GM06990 (cell line): ENCODE data around the gene HRH4.

Experiments used
- DNase-seq: peaks from one replicate; pipeline ENCODE4 v3.0.0-alpha.2; 2011; ENCODE audit not compliant: insufficient read length; ENCODE audit errors: extremely low read depth
- H3K27me3 ChIP-seq: replicated peaks from 2 replicates; pipeline ENCODE4 v1.6.0; 2011; ENCODE audit warnings: low read length; ENCODE audit not compliant: control insufficient read depth, insufficient read depth
- H3K36me3 ChIP-seq: 2 replicates; pipeline ENCODE4 v1.5.1; 2011; ENCODE audit warnings: low read length; ENCODE audit not compliant: control insufficient read depth, insufficient read depth
- H3K4me3 ChIP-seq: replicated peaks from 2 replicates; pipeline ENCODE4 v1.5.1; 2011; ENCODE audit warnings: low read depth, mild to moderate bottlenecking, control low read depth, low read length
- TF ChIP-seq, protein P1 (sequence below): IDR thresholded peaks from 2 replicates; pipeline ENCODE4 v1.5.1; 2011; ENCODE audit warnings: low read length, control low read depth, mild to moderate bottlenecking, inconsistent platforms; ENCODE audit not compliant: insufficient read depth, poor library complexity, severe bottlenecking

The HRH4 gene

DNA sequence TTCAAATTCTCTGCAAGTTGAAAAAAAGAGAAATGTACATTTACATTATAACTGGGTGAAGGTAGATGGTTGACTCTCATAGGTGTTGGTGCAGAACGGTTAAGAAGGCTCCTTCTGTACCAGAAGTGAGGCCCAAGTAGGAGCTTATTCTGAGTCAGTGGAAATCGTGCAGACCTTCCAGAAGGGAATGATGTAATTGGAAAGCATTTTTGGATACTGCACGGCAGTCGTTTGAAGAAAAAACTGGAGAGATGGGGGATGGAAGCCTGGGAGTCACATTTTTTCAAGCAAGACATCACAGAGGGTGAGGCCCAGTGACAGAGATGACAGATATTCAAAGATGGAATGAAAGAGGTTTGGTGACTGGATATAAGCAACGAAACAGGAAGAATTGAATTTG, 39.4 kb downstream of the HRH4 start:
- H3K36me3 ChIP-seq: no peaks in the 10 kb centered on the region
- TF ChIP-seq, protein P1, sequence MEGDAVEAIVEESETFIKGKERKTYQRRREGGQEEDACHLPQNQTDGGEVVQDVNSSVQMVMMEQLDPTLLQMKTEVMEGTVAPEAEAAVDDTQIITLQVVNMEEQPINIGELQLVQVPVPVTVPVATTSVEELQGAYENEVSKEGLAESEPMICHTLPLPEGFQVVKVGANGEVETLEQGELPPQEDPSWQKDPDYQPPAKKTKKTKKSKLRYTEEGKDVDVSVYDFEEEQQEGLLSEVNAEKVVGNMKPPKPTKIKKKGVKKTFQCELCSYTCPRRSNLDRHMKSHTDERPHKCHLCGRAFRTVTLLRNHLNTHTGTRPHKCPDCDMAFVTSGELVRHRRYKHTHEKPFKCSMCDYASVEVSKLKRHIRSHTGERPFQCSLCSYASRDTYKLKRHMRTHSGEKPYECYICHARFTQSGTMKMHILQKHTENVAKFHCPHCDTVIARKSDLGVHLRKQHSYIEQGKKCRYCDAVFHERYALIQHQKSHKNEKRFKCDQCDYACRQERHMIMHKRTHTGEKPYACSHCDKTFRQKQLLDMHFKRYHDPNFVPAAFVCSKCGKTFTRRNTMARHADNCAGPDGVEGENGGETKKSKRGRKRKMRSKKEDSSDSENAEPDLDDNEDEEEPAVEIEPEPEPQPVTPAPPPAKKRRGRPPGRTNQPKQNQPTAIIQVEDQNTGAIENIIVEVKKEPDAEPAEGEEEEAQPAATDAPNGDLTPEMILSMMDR: no peak
- no peak for DNase-seq
- no peaks in the 10 kb centered on the region; the same call in none of the 2 replicates for H3K27me3 ChIP-seq
- H3K4me3 ChIP-seq: no peak overlapping the region

DNA sequence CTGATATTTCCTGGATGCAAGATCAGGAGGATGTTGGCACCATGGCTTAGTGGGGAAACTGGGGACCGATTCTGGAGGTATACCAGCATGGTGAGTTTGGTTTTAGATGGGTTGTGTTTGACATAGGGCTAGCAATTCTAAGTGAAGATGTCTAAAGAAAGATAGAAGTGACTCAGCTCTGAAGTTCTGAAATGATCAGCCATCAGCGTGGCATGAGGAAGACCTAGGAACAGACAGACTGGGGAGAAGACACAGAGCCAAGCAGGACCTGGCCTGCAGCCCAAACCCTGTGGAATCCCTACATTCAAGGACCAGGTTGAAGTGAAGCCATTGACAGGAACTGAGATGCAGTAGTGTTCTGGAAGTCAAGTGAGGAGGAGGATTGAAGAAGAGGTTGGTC, 39.8 kb downstream of the HRH4 start:
- Histone ChIP-seq H3K4me3 (no peak overlapping the region), H3K36me3 (no peaks in the 10 kb centered on the region), H3K27me3 (no peaks in the 10 kb centered on the region; the same call in none of the 2 replicates)
- DNase-seq: no peak
- TF ChIP-seq, protein P1: no peak

DNA sequence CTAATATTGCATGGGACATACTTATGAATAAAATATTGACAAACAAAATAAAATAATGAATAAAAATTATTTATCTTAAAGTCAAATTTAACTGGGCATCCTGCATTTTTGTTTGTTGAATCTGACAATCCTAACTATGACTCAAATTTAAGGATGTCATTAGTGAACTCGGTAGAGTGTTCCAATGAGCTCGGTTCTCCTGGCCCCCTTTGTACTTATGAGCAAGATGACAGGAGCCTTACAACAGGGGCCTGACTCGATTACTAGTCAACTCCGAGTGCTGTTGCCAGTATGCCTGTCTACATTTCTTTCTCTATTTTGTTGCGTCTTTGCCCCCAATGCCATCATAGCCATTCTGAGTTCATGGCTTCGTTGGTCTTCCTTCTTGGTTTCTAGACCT, 40.3 kb downstream of the HRH4 start:
- TF ChIP-seq, protein P1: no peak
- Histone ChIP-seq H3K36me3 (no peaks in the 10 kb centered on the region), H3K4me3 (no peak overlapping the region), H3K27me3 (peaks cover 2% of the 10 kb centered on the region)
- no peak for DNase-seq

DNA sequence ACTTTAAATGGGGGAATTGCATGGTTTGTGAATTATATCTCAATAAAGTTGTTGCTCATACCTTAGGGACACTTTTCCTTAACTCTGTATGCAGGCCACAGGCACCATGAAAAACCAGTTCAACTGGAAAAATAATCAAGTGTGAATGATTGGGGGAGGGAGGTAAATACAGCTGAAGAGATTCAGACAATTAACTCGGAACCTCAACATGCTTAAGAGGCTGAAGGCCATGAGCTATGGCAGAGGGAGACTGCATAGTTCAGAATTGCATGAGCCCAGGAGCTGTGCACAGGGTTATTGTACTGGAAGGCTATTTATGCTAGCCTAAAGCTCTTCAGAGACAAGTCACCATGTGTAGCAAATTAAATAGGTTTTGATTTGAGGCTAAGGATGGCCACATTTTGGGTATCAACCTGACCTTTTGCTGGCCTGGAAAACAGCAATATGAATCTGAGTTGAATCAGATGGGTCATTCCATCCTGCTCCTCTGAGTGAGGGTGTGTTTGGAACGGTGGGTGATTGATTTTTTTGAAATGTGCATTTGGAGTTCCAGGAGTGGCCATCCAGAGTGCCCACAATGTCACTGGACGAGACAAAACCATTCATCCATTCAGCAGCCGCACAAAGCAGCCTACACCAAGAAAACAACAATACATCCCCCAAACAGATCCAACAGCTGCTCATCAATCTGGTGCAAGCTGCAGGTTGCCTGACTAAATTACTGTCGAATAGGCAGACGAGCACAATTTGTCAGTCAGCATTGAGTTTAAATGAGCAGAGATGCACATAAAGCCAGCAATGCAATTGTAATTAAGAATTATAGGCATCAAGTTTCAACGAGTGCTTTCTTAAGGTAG, 42.5 kb downstream of the HRH4 start:
- TF ChIP-seq, protein P1: no peak
- no peak for DNase-seq
- Histone ChIP-seq H3K4me3 (no peak overlapping the region), H3K36me3 (no peaks in the 10 kb centered on the region), H3K27me3 (peaks cover 2% of the 10 kb centered on the region)

DNA sequence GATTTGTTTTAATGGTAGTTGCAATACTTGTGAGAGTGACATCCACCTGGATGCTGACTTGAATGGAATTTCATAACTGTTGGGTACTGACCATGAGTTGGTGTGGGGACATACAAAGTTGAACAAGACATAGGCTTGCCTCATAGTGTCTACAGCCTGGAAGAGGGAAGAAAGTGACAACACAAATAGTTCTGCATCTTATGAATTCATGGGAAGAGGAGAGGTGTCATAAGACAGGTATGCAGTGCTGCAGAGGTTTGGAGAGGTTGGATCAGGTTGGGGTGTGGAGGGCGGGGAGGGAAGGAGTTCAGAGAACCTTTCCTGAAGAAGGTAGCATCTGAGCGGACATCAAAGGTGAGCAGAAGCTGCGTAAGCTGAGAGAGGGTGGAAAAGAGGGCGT, 44.0 kb downstream of the HRH4 start:
- TF ChIP-seq, protein P1: no peak
- DNase-seq: no peak

More for the DNA sequence above, 44.0 kb downstream of the HRH4 start:
- H3K4me3 ChIP-seq: no peak overlapping the region
- H3K36me3 ChIP-seq: no peaks in the 10 kb centered on the region
- peaks cover 2% of the 10 kb centered on the region for H3K27me3 ChIP-seq
